HT-29 (cell line): ENCODE data around the gene GAS6. TPM values are rescaled to one million over a fixed set of nuclear protein-coding genes. Genes with fewer than 3 reads are reported as not detected.
A peak's percentile ranks its signal among the peaks of the same experiment; 100 is the strongest.
"Not testable (repeated sequence)": the region's sequence is repeated elsewhere in the genome, so short reads cannot be mapped to it uniquely, and the experiment has no call there.

Source experiments
- DNase-seq: peaks from one replicate; pipeline ENCODE4 v3.0.0-alpha.2; 2015; ENCODE audit warnings: low spot score
- total RNA-seq: library from RNA; depleted of rRNA; stranded (reverse); fragments of >200 nt; shearing (Covaris generic); gene quantifications from 2 replicates; pipeline ENCODE4 v1.2.3, GENCODE V29; 2014

The GAS6 gene
- total RNA-seq, 1 experiment from 2014 or later, result 1.4 TPM

DNA sequence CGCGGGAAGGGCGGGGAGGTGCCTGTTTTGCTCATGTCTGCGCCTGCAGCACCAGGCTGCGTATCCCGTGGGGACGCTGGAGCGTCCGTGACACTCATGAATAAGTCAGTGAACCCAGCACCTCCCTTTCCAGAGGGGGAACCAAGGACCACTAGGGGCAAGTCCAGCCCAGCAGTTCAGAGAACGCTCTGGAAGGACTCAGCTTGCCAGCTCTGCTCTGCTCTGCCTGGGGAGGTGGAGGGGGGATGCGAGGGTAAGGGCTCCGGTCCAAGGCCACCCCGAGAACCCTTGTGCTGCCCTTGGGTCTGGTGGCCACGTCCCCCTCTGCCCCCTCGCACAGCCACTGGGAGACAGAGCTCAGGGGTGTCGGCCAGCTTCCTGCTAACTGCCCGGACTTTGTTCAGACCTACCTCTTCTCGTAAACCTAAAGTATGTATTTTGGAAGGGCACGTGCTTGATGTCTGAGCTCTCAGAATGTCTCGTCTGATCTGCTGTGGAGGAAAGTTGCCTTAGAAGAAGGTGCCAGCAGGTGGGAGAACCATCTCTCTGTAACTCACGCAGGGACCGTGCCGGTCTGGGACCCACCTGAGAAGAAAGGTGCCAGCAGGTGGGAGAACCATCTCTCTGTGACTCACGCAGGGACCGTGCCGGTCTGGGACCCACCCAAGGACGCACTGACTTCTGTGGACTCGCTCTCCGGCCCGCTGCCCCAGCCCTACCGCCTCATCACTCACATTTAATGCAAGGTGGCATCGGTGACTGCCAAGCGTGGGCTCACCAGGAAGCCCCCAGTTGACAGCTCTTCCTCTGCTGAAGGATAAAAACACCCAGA, 70.8 kb downstream of the GAS6 start:
- DNase-seq, result no peak

DNA sequence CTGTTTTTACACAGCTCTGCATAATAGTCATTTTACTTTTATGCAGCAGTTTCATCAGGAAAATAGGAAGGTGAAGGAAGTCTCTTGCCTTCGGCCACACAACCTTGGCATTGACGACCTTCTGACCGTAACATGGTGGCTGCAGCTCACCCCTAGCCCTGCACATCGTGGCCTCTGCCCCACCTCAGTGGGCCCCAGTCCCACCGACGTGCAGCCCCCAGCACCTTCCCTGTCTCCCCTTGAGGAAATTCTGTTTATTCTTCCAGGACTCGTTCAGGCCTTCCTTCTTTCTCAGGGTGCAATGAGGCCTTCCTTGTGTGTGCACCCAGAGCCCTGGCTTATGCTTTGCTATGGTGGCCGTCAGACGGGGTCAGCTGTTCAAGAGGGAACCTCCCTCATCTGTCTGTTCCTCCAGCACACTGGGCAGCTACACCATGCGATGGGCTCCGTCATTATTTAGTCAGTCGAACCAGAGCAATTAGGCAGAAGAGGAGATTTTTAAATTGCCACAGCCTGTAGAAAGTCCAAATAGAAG, 71.6 kb downstream of the GAS6 start:
- DNase-seq, result no peak

DNA sequence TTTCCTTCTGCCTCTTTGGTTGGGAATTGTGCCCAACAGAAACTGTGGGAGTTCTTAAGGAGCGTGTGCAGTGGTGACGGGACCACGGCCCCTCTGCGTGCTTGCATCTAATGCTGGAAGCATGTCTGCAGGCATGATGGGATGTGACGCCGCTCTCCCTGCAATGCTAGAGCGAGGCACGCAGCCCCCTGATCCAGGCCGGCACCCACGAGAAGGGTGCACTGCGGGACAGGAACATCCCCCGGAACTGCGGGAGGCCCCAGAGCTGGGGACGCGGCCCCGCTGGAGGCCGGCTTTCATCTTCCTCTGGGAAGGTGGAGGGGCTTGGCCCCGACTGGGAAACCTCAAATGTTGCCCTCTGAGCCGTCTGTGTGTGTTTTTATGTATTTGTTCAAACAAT, 72.1 kb downstream of the GAS6 start:
- DNase-seq, result no peak

DNA sequence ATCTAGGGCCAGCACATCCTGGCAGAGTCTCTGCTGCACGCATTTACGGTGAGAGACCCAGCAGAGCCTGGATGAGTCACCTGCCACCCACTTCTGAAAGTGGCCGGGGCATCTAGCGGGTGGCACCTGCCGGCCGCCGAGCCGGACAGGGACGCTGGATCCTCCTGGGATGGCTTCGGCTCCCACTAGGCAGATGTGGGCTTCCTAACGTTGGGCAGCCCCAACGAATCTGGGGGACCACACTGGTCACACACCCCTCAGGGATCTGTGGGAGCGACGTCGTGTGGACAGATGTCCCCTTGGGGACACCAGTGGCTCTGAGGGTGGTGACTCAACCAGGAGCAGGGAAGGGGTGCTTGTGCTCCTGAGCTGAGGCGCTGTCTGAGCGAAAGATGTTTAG, 72.7 kb downstream of the GAS6 start:
- DNase-seq, result no peak

DNA sequence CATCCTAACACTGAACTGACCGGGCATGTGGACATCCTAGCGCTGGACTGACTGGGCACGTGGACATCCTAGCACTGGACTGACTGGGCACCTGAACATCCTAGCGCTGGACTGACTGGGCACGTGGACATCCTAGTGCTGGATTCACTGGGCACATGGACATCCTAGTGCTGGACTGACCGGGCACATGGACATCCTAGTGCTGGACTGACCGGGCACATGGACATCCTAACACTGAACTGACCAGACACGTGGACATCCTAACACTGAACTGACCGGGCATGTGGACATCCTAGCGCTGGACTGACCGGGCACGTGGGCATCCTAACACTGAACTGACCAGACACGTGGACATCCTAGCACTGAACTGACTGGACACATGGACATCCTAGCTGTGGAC, 73.9 kb downstream of the GAS6 start:
- DNase-seq, result not testable (repeated sequence)

DNA sequence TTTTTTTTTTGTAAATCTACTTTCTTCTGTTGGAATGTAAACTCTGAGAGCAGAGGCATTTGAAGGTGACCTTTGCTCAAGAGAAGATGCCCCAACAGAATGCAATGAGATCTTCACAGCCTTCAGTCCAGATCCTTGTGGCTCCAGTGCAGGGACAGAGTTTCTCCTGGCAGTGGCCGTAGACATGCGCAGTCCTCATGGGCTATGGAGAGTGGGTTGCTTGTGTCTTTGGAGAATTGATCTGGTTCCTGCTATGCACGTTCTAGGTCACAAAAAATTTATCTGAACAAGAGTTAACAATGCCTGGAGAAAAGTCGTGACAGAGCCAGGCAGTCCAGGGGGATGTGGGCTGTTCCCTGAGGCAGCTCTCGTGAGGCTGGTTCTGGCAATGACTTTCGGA, 74.7 kb downstream of the GAS6 start:
- no peak for DNase-seq

DNA sequence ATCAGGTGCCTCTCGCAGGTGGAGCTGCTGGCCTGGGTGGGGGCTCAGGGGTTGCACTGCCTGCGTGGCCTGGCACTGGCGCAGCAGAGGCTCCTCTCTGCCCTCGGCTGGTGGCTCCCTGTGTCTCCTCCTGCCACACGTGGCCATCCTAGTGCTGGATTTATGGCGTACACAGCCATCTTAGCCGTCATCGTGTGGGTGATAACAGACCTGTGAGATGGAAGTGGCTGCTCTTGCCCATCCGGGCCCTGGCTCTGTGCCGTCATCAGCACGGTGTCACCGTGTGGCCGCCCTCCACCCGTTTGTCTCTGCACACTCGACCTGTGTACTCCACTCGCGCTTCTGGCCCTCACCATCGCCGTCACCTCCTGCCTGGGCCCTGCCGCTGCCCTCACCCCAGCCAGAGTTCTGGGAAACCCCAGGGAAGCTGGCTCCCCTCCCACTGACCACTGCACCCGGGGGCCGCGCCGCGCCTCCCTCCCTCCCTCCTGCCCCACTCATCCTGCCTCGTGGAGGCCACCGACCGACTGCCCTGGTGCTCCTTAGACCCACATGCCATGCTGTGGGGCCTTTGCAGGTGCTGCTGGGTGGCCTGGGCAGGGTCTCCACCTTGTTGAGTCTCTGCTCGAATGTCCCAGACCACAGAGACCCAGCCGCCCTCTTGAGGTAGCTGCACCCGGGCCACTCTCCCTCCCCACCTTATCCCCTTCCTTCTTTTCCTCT, 75.3 kb downstream of the GAS6 start:
- DNase-seq, result no peak

DNA sequence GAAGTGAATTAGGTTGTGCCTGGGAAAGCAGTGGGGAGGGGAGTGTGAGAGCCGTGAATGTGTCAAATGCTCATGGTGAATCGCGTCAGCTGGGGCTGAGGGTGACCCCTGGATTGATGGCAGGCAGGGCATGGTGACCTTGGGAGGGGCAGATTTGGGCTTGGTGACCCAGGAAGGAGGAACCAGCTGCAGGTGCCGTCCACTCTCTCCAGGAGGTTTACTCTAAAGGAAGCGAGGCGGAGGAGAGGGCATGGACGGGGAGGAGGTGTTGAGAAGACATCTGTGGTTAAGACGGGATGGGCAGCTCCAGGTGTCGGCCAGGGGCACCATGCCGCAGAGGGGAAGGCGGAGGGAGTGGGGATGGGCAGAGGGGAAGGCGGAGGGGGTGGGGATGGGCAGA, 76.2 kb downstream of the GAS6 start:
- no peak for DNase-seq

DNA sequence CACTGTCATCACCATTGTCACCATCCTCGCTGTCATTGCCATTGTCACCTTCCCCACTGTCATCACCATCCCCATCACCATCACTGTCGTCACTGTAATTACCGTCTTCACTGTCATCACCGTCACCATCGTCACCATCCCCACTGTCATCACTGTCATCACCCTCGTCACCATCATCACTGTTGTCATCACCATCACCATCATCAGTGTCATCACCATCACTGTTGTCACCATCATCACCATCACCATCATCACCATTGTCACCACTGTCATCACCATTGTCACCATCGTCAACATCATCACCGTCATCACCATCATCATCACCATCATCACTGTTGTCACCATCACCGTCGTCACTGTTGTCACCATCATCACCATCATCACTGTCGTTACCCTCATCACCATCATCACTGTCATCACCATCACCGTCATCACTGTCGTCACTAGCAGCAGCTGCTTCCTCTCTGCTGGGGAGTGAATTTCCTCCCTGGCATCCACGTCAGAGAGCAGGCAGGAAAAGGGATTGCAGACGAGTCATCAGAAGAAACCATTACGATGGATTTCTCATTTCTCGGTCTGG, 77.5 kb downstream of the GAS6 start:
- no peak for DNase-seq

DNA sequence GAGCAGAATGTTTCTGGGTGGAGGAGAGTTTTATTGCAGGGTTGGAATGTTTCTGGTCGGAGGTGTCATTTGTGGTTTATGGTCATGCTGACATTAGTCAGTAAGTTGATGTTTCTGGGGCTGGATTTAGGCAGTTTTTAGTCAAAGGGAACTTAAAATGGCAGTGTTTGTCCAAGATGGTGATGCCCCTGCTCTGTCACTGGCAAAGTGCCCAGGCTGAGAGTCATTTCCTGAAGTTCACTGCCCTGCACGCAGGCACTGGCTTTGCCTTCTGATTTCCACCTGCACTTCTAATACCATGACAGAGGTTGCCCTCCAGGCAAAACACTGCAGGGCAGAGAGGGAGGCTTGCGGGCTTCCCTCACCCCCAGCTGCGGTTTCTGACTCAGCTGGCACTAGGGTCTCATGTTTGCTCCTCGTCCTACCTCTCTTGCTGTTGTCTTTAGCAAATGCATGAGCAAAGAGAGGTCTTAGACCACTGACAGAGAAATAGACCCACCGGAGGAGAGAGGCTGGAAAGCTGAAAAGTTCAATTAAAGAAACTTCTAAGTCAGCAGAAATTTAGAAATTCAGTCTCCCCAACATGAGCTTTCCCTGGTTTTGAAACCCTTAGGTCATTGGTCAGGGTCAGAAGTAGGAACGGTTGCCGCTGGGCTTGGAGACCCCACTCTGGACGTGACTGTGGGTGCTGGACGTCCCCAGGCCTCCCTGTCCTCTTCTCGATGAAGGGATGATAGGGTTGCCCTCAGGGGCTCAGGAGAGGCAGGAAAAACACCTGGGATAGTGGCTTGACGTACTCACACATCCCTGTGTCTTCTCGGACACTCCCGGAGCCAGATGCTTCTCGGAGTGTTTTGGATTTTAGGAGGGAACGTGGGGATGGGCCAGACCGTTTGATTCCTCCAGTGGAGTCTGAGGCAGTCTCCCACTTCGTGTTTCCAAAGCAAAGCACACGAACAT, 78.5 kb downstream of the GAS6 start:
- peak; percentile 69 for DNase-seq

DNA sequence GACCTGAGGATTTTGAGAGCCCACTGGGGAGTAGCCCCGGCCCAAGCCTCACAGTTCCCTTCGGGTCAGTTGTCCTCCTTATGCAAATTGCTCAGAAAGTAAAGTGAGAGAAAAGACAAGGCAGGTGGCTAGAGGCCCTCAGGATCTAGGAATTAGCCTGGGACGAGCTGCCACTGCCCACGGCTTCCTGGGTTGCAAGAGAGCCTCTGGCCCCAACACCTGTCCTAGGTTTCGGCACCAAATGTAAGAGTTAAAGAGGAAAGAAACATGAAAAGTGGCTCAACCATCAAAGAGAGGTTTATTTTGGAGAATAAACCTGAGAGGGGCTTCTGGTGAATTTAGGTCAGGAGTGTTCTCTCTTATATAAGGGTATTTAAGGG, 79.2 kb downstream of the GAS6 start:
- DNase-seq, result no peak

DNA sequence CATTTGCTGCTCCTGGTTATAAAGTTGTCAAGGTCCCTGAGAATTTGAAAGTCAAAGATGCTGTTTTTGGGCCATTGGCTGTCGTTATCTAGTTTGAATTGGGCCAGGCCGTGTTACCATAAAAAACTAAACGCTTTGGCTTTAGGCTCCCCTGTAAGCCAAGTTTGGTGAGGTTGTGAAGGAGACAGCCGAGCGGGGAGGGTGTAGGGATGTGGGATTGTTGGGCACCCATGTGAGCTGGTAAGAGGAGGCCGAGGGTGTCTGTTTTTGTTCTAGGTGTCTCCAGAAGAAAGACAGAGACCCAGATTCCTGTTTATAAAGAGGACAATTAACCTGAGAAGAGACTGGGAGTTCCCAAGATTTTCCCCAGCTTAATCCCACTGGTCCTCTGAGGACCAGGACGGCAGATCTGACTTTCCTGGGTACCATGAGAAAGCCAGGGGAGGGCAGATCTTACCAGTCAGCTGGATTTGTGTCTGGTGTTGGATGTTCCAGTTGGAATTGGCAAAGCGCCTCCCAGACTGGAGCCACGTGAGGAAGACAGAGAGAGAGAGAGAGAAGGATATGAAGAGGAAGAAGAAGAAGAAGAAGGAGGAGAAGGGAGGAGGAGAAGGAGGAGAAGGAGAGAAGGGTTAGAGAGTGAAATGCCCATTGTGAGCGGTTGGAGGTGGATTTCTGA, 79.8 kb downstream of the GAS6 start:
- no peak for DNase-seq

DNA sequence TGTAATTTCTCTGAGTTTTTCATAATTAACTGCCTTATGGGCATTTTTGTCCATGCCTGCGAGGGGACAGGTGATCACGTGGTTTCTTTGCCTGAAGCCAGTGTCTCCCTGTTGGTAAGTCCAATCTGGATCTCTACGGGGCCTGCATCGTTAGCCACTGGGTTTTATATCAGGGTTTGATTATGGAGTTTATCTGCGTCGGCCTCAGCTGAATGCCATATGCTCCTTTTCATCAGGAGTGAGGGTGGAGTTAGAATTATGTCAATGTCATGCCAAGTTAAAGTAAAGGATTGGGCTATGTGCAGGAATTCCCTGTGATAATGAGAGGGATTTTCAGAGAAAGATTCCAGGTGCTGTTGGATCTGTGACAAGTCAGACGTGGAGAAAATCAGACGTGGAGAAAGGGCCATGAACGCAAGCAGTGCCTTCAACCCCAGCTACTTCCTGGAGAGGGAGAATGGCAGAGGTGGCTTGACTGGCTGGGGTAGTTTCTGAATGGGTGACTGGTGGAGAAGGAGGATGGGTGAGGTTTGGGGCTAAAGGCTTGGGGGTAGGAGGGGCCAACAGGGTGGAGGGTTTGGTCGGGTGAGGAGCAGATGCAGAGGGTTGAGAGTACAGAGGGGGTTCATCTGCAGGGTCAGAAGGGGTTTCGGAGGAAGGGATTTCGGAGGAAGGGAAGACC, 80.5 kb downstream of the GAS6 start:
- no peak for DNase-seq

DNA sequence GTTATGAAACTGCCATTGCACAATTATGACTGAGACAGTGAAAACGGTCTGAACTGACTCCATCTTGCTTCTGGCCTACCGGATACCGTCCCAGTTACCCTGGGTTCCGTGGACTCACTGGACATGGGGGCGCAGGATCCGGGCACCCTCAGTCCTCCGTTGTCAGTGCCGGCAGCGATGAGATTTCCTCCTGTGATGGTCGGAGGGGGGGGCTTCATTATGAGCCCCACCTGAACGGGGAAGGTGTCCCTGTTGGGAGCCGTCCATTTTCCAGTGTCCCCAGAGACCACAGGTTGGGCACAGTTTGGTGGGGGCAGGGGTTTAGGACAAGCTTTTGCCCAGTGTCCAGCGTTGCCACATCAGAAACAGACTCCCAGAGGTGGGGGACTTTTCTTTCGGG, 81.4 kb downstream of the GAS6 start:
- no peak for DNase-seq

DNA sequence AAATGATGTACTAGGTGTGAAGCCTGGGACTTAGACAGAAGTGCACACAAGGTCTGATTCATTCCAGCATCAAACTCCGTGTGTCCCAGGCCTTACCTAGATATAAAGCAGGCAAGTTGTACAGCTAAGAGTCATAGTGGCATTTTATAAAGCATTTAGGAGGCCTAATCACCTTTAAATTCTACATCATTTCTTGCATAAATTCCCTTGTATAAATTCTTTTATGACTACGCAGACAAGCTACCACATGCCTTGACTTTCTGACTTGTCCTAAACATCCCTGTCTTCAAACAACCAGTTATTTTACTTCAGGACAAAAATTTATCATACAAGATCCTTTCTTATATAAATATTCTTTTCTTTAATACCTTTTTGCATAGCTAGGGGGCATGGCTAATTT, 82.3 kb downstream of the GAS6 start:
- DNase-seq, result no peak

DNA sequence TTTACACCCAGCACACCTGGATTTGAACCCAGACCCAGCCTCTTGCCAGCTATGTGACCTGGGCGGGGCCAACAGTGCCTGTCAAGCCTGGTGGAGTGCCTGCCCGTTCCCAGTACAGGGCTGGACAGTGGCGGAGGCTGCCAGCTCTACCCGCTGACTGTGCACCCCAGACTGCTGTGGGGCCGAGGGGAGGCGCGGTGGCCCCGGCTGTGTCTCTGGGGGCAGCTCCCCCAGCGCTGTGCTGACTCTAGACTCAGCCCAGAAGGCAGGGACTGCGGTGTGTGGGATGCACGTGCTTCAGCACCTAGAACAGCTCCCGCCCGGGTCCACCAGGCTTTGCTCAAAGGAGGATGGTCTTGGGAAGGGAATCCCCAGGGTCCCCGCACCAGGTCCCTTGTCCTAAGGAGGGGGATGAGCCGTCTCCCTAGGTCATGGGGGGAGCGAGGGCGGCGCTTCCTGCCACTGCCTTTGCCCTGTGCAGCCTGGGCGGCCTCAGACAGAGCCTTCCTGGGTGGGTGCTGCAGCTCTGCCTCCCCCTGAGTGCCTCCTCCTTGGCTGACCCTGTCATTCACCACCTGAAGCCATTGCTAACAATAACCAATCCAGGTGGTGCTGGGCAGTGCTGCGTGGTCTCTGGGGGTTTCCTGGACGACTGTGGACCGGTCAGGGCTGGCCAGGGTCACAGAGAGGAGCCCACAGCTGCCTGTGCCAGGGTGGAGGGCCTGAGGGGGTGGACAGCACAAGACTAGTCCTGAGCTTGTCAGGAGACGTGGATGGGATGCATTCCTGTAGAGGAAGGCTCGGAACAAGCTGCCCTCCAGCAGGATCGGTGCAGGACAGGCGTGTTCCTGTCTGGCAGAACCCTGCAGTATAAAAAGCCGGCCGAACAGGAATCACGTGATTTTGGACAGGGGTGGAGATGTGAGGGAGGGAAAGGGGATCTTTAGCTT, 86.3 kb downstream of the GAS6 start:
- DNase-seq, result no peak

DNA sequence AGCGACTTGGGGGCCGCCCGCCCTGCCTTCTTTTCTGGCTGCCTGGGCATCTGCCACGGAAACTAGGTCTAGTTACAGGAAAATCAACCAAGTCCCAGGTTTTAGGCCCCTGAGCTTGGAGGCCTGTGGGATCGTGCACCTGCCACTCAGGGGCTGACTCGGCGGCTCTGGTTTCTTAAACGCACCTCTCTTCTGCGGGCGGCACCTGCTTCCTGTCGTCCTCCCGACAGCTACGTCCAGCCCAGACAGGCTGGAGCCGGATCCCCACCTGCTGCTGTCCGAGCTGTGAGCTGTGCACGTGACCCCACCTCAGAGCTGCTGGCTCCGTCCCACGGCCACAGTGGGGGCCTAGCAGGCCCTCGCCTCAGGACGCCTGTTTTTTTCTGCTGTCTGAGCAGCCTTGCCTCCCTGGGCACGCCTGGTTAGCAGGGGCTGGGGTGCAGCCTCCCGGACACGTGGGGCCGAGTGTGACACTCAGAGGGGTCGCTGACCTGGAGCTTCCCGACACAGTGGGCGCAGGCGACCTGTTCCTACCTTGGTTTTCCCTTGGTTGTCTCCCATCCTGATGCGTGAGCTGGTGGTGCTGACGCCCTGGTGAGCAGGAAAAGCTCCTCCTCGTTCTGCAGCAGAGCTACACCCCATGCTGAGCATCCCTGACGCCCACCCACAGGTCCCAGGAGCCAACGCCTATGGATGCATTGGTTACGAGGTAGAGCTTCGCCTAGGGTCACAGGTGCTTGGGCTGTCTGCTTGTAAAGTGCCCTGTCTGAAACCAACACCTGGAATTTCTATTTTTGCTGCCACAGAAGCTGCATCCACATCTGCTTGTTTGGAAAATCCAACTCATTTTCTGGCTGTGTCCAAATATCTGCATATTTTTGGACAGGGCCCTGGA, 87.4 kb downstream of the GAS6 start:
- no peak for DNase-seq
